Stimulated activated CD4-positive, alpha-beta T cell treated with anti-CD3 and anti-CD28 coated beads, TNF-alpha, amount 100 ng/mL, for 4 hours (primary cell): Measurements from ENCODE around the gene NR2F6.
"Not testable (repeated sequence)": the region's sequence is repeated elsewhere in the genome, so short reads cannot be mapped to it uniquely, and the experiment has no call there.

ENCODE experiments used
- DNase-seq, 3 experiments: peaks; one replicate each; pipeline ENCODE4 v3.0.0-alpha.2; 2020; ENCODE audit warnings: low read depth in 3 of 3

The NR2F6 gene

GRCh38 chr19:17211547-17212446 lies 33.9 kb downstream of the NR2F6 start:
- DNase-seq: no peak

- DNase-seq: no peak
Measured at GRCh38 chr19:17210296-17210695, 35.4 kb downstream of the NR2F6 start.

GRCh38 chr19:17209126-17210036 lies 36.3 kb downstream of the NR2F6 start:
- DNase-seq: no peak

- no peak for DNase-seq
Measured at GRCh38 chr19:17206736-17207581, 38.8 kb downstream of the NR2F6 start.

GRCh38 chr19:17205237-17206140 lies 40.2 kb downstream of the NR2F6 start:
- peak; percentile 19 to 49 (median 38) for DNase-seq

GRCh38 chr19:17202713-17203112 lies 43.0 kb downstream of the NR2F6 start:
- DNase-seq: no peak

- no peak for DNase-seq
Measured at GRCh38 chr19:17202249-17202648, 43.5 kb downstream of the NR2F6 start.

GRCh38 chr19:17200408-17201079 lies 45.2 kb downstream of the NR2F6 start:
- DNase-seq: no peak

GRCh38 chr19:17197666-17198065 lies 48.1 kb downstream of the NR2F6 start:
- DNase-seq: no peak

GRCh38 chr19:17196610-17197009 lies 49.1 kb downstream of the NR2F6 start:
- DNase-seq: no peak

- DNase-seq: no peak
Measured at GRCh38 chr19:17195106-17195505, 50.6 kb downstream of the NR2F6 start.

GRCh38 chr19:17194608-17195007 lies 51.1 kb downstream of the NR2F6 start:
- no peak for DNase-seq

- no peak for DNase-seq
Measured at GRCh38 chr19:17192751-17193150, 53.0 kb downstream of the NR2F6 start.

- not testable (repeated sequence) for DNase-seq
Measured at GRCh38 chr19:17191736-17192135, 54.0 kb downstream of the NR2F6 start.

GRCh38 chr19:17185590-17185989 lies 60.1 kb downstream of the NR2F6 start:
- no peak for DNase-seq

GRCh38 chr19:17184371-17184841 lies 61.3 kb downstream of the NR2F6 start:
- peak in 1 of 3 experiments; percentile 20 for DNase-seq

- peak in 1 of 3 experiments; percentile 20 for DNase-seq
Measured at GRCh38 chr19:17183858-17184321, 61.8 kb downstream of the NR2F6 start.

GRCh38 chr19:17183271-17183761 lies 62.4 kb downstream of the NR2F6 start:
- peak in 1 of 3 experiments; percentile 14 for DNase-seq
